HG02571 (cell line): ENCODE results near the gene MKLN1.

Experiments
- ATAC-seq: cut with Tn5 transposase; IDR thresholded peaks from one replicate; pipeline ENCODE4 v1.9.1; 2021; ENCODE audit warnings: mild to moderate bottlenecking, moderate library complexity; ENCODE audit not compliant: unreplicated experiment

The MKLN1 gene

DNA sequence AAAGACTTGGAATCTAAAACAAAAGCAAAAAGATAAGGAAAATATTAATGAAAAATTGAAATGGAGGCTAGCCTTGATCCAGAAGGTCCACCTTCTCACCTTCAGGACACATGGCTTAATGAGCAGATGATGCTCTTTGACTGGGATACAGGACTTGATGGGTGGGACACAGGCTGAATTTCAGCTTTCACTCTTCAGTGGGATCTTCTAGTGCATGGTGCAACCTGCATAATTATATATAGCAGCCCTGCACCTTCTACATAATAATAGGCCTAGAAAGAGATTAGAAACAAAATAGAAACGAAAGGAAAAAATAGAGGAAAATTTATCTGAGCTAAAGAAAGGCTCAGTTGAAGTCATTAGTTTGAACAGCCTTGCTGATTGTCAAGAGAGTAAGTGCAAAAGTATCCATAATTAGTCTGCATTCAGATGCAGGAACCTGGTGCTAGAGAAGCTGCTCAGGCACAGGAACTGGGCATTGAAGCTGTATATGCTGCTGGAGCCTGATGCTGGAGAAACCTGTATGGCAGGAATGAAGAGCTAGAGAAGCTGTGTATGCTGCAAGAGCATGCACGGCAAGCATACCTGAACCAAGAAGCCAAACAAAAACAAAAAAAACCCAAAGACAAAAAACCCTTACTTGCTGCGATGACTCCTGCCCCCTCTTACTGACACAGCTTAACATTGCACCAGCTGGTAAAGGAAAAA lies 19.4 kb downstream of the MKLN1 start:
- ATAC-seq = no peak

DNA sequence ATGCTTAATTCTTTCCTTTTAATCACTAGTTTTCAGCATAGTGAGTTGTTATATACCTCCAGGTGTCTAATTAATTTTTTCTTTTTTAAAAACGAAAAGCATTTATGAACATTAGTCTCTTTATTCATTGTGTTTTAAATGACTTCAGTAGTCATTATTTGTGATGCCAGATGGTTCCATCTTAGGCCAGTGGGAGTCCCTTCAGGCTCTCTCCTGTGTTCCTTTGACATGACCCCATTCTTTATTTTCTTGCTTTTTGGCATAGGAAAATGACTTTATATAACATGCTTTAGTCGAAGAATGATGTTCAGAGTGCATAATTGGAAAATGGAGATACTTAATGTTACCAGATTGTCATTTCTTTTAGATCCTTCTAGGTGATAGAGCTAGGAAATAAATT lies 24.4 kb downstream of the MKLN1 start:
- ATAC-seq = no peak

DNA sequence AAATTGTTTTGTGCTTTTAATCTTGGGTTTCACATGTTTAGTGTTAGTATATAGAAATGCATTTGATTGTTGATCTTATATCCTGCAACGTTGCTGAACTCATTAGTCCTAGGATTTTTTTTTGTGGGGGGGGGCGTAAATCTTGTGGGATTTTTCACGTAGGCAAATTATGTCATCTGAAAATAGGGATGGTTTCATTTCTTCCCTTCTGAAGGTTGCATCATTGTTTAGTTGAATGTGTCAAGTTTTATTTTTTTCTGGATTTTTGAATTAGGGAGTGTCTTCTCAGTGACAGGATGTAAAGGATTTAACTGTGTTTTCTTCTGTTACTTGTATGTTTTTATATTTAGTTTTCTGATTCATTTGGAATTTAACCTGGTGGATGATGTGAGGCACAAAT lies 26.7 kb downstream of the MKLN1 start:
- ATAC-seq = no peak

GRCh38 chr7:131355917-131356777 lies 28.5 kb downstream of the MKLN1 start:
- no peak for ATAC-seq

DNA sequence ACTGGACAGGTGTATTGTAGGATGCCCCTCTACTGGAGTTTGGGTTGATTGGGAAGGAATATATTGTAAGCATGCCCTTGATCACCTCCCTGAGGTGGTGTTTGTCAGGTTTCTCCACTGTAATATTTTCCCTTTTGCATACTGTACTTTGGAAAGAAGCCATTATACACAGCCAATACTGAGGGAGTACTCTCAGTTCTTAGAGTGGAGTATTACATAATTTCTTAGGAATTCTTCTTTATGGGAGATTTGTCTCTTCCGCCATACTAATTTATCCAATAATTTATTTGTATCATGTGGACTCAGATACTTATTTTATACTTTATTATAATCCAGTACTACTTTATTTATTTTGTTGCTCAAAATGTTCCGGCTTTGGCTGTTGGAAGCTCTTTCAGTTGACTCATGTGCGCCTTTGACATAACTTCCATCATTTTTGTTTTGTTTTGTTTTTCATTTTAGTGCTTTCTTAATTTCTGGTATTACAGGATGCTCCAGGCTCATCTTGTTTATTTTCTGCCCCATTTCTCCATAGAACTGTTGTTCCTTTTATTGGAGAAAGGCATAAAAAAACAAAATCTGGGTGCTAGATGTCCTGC lies 29.7 kb downstream of the MKLN1 start:
- ATAC-seq = no peak

DNA sequence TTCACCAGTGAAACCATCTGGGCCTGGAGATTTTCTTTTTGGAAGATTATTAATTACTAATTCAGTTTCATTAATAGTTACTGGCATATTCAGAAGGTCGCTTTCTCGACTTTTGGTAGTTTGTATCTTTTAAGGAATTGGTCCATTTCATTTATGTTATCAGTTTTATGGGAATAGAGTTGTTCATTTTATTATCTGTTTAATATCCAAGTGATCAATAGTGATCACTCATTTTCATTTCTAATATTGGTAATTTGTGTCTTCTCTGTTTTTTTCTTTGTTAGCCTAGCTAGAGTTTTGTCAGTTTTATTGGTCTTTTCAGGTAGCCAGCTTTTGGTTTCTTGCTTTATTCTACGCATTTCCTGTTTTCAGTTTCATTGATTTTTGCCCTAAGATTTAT lies 31.0 kb downstream of the MKLN1 start:
- ATAC-seq = no peak

GRCh38 chr7:131359136-131359776 lies 31.6 kb downstream of the MKLN1 start:
- no peak for ATAC-seq

DNA sequence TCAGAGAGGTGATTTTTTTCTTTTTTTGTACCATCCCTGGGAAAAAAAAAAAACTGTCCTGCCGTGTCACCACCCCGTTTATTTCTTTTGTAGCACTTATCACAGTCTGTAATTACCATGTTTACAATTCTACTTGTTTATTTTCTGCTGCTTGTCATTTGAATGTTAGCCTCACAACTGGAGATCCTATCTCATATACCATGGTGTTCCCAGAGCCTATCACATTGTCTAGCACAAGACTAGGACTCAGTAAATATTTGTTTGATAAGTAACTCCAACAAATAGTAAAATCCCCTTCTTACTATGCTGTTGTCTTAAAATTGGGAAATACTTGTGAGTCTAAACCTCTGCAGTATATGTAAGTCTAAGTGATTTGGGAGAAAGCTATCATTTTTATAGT lies 36.0 kb downstream of the MKLN1 start:
- ATAC-seq = no peak

GRCh38 chr7:131364767-131365344 lies 37.2 kb downstream of the MKLN1 start:
- ATAC-seq = no peak

- no peak for ATAC-seq
Observed at GRCh38 chr7:131365838-131366237, 38.2 kb downstream of the MKLN1 start.

DNA sequence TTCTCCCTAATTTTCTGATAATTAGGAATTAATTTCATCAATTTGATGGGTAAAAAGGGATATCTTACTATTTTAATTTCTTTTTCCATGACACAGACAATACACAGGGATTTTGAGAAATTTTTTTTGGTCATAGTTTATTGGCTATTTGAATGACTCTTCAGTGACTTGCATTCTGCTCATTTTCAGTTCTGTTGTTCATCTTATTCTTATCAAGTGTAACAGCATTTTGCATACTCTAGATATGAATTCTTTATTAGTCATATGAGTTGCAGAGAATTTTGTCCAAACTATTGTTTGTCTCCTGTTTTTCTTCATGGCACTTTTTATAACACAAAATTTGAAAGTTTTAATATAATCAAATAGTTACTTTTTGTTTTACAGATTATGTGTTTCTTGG lies 41.7 kb downstream of the MKLN1 start:
- no peak for ATAC-seq

- ATAC-seq = peak; percentile 54
Observed at GRCh38 chr7:131370523-131370968, 42.9 kb downstream of the MKLN1 start.

DNA sequence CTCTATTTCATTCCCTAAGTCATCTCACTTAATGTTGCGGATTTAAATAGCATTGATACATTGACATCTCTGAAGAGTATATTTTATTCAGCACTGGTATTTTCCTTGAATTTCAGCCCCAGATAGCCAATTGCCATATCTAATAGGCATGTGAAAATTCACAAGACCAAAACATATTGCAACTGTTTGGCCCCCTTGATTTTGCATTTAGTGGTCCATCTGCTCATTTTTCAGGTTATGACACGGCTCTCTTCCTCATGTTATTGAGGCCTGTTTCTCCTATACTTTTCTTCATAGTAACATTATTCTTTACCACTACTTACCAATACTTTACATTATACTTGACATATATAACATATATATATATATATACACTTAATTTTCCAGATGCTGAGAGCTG lies 43.7 kb downstream of the MKLN1 start:
- no peak for ATAC-seq

- ATAC-seq = no peak
Observed at GRCh38 chr7:131372554-131372953, 44.9 kb downstream of the MKLN1 start.

DNA sequence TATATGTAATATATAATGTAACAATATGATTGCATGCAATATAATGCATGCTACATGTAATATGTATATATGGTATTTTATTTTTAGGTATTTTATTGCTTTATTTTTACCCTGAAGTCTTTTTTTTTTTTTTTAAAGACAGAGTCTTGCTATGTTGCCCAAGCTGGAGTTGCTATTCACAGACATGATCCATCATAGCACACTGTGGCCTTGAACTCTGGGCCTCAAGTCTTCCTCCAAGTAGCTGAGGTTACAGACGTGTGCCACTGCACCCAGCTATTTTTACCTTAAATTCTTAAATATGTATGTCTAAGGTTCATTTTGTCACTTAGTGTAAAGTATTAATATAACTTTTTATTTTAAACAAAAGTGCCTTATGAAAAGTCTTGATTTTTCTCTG lies 47.1 kb downstream of the MKLN1 start:
- no peak for ATAC-seq

DNA sequence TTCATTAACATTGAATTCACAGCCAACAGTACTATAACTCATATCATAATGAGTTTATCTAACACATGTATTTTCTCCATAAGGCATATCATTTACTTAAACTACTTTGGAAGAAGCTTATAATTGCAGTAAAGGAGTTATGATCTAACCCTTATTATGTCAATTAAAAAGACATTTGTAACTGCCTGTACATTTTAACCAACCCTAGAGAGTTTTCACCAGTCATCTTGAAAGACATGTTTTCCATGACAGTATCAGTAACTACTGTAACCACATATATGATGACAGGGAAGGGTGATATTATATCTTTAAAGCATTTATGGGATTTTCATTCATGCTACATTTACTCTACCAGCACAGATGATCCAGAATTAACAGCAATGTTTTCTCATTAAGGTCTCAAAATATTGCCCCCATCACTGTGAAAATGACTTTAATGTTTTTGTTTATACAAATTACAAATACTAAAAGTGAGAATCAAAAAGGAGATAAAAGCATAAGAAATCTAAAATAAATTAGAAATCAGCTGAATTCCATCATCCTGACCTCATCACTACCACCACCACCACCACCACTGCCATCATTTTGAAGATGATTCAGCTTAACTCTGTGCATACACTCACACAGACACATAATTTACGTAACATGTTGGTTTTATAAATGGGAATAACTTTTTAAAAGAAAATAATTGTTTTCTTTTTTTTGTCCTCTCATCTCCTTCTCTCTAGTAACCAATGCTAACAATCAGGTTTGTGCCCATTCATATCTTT lies 53.6 kb downstream of the MKLN1 start:
- ATAC-seq = no peak

- no peak for ATAC-seq
Observed at GRCh38 chr7:131383417-131384285, 56.0 kb downstream of the MKLN1 start.

GRCh38 chr7:131384286-131384635 lies 56.6 kb downstream of the MKLN1 start:
- no peak for ATAC-seq

DNA sequence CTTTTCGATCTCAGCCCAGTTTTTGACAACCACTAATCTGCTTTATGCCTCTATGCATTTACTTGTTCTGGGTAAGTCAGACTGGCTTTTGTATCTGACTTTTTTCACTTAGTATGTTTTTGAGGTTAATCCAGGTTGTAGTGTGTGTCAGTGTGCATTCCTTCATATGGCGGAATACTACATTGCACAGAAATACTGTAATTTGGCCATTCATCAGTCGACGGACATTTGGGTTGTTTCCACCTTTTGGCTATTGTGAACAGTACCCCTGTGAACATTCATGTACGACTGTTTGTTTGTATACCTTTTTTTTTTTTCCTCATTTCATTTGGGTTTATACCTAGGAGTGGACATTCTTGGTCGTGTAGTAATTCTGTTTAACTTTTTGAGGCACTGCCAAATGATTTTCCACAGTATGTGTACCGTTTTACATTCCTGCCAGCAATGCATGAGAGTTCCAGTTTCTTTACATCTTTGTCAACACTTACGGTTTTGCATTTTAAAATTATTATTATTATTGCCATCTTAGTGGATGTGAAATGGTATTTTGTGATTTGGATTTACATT lies 57.4 kb downstream of the MKLN1 start:
- ATAC-seq = no peak
